SJCRH30 (cell line): ENCODE results near the gene PLEKHO2. TPM values are rescaled to one million over a fixed set of nuclear protein-coding genes. Genes with fewer than 3 reads are reported as not detected.

ENCODE experiments used
- DNase-seq, 2 experiments: peaks; one replicate each; pipeline ENCODE4 v3.0.0-alpha.2; 2015 to 2020
- H3K27ac ChIP-seq: fragments of 250-450 bp; sonication (Bioruptor Pico); 2 replicates; pipeline ENCODE4 v1.5.1; 2020; ENCODE audit warnings: mild to moderate bottlenecking, moderate library complexity
- H3K27me3 ChIP-seq: fragments of 250-450 bp; sonication (Bioruptor Pico); 2 replicates; pipeline ENCODE4 v1.5.1; 2020; ENCODE audit warnings: mild to moderate bottlenecking, moderate library complexity
- H3K36me3 ChIP-seq: fragments of 250-450 bp; sonication (Bioruptor Pico); 2 replicates; pipeline ENCODE4 v1.5.1; 2020; ENCODE audit warnings: mild to moderate bottlenecking, moderate library complexity
- H3K4me1 ChIP-seq: fragments of 250-450 bp; sonication (Bioruptor Pico); 2 replicates; pipeline ENCODE4 v1.5.1; 2020; ENCODE audit warnings: mild to moderate bottlenecking, moderate library complexity
- H3K4me3 ChIP-seq: fragments of 250-450 bp; sonication (Bioruptor Pico); 2 replicates; pipeline ENCODE4 v1.5.1; 2020; ENCODE audit warnings: mild to moderate bottlenecking, moderate library complexity
- H3K9me3 ChIP-seq: fragments of 250-450 bp; sonication (Bioruptor Pico); replicated peaks from 2 replicates; pipeline ENCODE4 v1.5.1; 2020; ENCODE audit warnings: mild to moderate bottlenecking, moderate library complexity
- total RNA-seq: library from RNA; depleted of rRNA; stranded (reverse); fragments of >200 nt; shearing (Covaris generic); gene quantifications from 2 replicates; pipeline ENCODE4 v1.2.3, GENCODE V29; 2014

Gene PLEKHO2
- total RNA-seq, 1 experiment from 2014 or later: 26.7 TPM

- Histone ChIP-seq H3K36me3 (no peaks in the 10 kb centered on the region), H3K27me3 (no peaks in the 10 kb centered on the region), H3K4me3 (no peak overlapping the region; the same call in 1 of the 2 replicates), H3K27ac (no peak overlapping the region), H3K9me3 (no peaks in the 10 kb centered on the region), H3K4me1 (peaks cover 29% of the 10 kb centered on the region)
- DNase-seq: no peak
These were observed 2.3 kb downstream of the PLEKHO2 start for GRCh38 chr15:64843991-64844390.

DNA sequence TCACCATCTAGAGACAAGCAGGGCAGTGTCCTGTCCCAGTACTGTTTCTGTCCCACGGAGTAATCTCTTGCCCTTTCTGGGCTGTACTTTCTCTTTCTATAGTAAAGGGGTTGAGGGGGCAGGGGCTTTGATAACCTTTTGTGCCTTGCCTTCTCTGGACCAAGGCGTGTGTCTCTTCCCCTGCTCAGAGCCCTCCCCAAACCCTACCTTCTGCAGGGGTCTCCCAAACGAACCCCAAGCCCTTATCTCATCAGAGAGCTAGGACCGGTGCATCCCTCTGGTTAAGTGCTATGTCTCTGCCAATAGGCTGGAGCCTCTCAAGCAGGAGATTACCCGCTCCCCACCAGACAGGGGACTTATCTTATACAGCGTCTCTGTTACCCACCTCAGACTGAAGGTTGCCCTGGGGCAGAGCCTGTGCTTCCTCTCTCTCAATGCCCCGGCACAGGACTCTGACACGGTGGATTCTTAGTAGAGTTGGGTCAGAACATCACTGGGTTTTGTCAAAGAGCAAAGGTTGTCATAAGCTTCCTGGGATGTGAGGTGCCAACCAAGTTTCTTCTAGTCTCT, 2.9 kb downstream of the PLEKHO2 start:
- no peak overlapping the region for H3K27ac ChIP-seq
- DNase-seq: peak in 1 of 2 experiments; percentile 56
- H3K4me3 ChIP-seq: peak overlapping the region; percentile 14

DNA sequence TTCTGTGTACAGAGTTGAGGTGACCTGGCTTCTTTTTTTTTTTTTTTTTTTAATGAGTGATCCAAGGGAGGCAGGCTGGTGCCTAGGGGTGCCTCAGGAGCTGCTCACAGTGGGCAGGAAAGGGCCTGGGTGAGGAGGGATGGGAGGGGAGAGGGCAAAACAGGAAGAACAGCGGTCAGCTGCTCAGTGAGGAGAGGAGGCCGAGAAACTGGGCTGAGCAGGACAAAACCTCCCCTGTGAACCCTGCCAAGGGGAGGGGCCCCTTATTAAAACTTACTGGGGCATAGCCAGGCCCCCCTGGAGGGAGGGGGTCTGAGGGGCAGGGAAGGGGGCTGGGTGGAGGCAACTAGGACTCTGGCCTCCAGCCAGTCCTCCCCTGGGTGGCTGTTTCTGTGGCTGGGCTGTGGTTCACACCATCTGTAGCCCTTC, 3.5 kb downstream of the PLEKHO2 start:
- H3K4me3 ChIP-seq: peak overlapping the region; percentile 14
- H3K27me3 ChIP-seq: no peaks in the 10 kb centered on the region
- peaks cover 8% of the 10 kb centered on the region for H3K36me3 ChIP-seq
- peak; percentile 74 to 80 for DNase-seq
- H3K4me1 ChIP-seq: peaks cover 29% of the 10 kb centered on the region
- H3K27ac ChIP-seq: no peak overlapping the region
- no peaks in the 10 kb centered on the region for H3K9me3 ChIP-seq

More for the DNA sequence above, 2.9 kb downstream of the PLEKHO2 start:
- Histone ChIP-seq H3K9me3 (no peaks in the 10 kb centered on the region), H3K4me1 (peaks cover 29% of the 10 kb centered on the region), H3K36me3 (peaks cover 4% of the 10 kb centered on the region; the same call in 1 of the 2 replicates), H3K27me3 (no peaks in the 10 kb centered on the region)

DNA sequence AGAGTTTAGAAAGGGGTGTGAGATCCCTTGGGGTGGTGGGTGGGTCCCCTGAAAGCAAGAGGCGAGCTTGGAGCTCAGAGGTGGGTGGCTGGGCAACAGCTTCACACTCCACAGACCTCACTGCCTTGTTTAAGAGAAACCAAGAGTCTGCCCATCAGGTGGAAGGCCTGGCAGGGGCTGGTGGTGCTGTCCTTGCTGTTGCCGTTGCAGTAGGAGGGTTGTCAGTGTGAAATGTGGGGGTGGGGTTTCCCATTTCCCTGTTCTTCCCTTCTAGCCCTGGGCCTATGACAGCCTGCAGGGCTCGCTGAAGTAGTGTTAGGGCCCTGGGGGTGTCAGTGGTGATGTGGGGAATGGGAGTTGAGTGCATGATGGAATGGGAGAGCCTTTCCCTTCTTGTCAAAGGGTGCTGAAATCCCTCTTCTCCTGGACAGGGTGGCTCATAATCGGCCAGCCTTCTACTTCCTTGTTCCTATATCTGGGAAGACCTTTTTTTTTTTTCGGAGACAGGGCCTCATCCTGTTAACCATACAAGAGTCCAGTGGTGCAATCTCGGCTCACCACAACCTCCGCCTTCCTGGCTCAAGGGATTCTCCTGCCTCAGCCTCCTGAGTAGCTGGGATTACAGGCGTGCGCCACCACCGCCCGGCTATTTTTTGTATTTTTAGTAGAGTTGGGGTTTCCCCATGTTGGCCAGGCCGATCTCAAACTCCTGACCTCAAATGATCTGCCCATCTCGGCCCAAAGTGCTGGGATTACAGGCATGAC, 4.3 kb downstream of the PLEKHO2 start:
- peaks cover 29% of the 10 kb centered on the region for H3K4me1 ChIP-seq

DNA sequence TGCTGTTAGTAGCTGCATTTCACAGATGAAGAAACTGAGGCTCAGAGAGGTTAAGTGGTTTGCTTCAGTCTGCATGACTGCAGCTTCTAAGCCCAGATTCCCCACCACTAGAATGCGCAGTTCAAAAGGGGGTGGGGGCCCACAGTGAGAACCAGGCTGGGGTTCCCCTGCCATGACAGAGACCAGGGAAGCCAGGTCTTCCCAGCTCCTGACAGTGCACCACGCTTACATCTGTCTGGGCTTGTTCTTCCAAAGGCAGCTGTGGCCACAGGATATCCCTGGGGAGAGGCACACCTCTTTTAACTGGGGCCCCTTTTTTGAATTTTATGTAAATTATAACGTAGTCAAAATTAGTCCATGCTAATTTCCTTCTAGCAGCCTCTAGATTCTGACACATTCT, 5.3 kb downstream of the PLEKHO2 start:
- Histone ChIP-seq H3K4me3 (no peak overlapping the region), H3K4me1 (peaks cover 29% of the 10 kb centered on the region), H3K27me3 (no peaks in the 10 kb centered on the region)

More for the DNA sequence above, 4.3 kb downstream of the PLEKHO2 start:
- H3K27ac ChIP-seq: no peak overlapping the region
- no peaks in the 10 kb centered on the region for H3K27me3 ChIP-seq
- H3K4me3 ChIP-seq: no peak overlapping the region
- no peaks in the 10 kb centered on the region for H3K9me3 ChIP-seq
- peaks cover 16% of the 10 kb centered on the region for H3K36me3 ChIP-seq
- no peak for DNase-seq

GRCh38 chr15:64847448-64847847, 5.7 kb downstream of the PLEKHO2 start:
- H3K36me3 ChIP-seq: peaks cover 17% of the 10 kb centered on the region
- no peak overlapping the region for H3K27ac ChIP-seq
- no peaks in the 10 kb centered on the region for H3K27me3 ChIP-seq
- DNase-seq: no peak
- no peaks in the 10 kb centered on the region for H3K9me3 ChIP-seq
- peaks cover 29% of the 10 kb centered on the region for H3K4me1 ChIP-seq
- no peak overlapping the region for H3K4me3 ChIP-seq

More for the DNA sequence above, 5.3 kb downstream of the PLEKHO2 start:
- no peak overlapping the region for H3K27ac ChIP-seq
- H3K9me3 ChIP-seq: no peaks in the 10 kb centered on the region
- H3K36me3 ChIP-seq: peaks cover 17% of the 10 kb centered on the region
- DNase-seq: no peak

- Histone ChIP-seq H3K4me3 (no peak overlapping the region), H3K9me3 (no peaks in the 10 kb centered on the region), H3K36me3 (peaks cover 17% of the 10 kb centered on the region), H3K27me3 (no peaks in the 10 kb centered on the region), H3K4me1 (peaks cover 29% of the 10 kb centered on the region), H3K27ac (no peak overlapping the region)
- DNase-seq: no peak
These were observed 6.4 kb downstream of the PLEKHO2 start for GRCh38 chr15:64847876-64848716.

- no peaks in the 10 kb centered on the region for H3K27me3 ChIP-seq
- no peak overlapping the region for H3K4me3 ChIP-seq
- no peak overlapping the region for H3K27ac ChIP-seq
- H3K36me3 ChIP-seq: peaks cover 30% of the 10 kb centered on the region
- no peaks in the 10 kb centered on the region for H3K9me3 ChIP-seq
- DNase-seq: no peak
- H3K4me1 ChIP-seq: peaks cover 17% of the 10 kb centered on the region
These were observed 9.2 kb downstream of the PLEKHO2 start for GRCh38 chr15:64850778-64851502.

DNA sequence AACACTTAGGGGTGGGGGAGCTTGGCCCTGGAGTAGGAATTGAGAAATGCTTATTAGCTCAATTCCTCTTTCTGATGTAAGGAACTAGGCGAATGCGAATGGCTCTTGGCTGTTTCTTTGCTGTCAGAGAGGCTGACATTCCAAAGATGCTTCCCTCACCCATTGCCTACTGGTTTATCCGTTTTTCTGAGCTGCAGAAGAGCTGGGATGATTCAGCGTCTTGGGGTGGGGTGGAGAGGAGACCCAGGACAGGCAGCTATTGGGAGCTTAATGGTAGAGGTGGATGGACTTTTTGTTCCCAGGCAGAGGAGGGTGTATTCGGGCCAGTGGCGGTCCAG, 9.8 kb downstream of the PLEKHO2 start:
- no peak for DNase-seq
- no peak overlapping the region for H3K27ac ChIP-seq
- peaks cover 21% of the 10 kb centered on the region for H3K4me1 ChIP-seq
- H3K9me3 ChIP-seq: no peaks in the 10 kb centered on the region
- H3K36me3 ChIP-seq: peaks cover 30% of the 10 kb centered on the region
- no peaks in the 10 kb centered on the region for H3K27me3 ChIP-seq
- no peak overlapping the region for H3K4me3 ChIP-seq

GRCh38 chr15:64854041-64854440, 12.3 kb downstream of the PLEKHO2 start:
- Histone ChIP-seq H3K4me1 (peaks cover 32% of the 10 kb centered on the region), H3K36me3 (peaks cover 44% of the 10 kb centered on the region), H3K4me3 (no peak overlapping the region), H3K27ac (no peak overlapping the region), H3K27me3 (no peaks in the 10 kb centered on the region), H3K9me3 (no peaks in the 10 kb centered on the region)
- no peak for DNase-seq

GRCh38 chr15:64854526-64854925, 12.8 kb downstream of the PLEKHO2 start:
- no peak overlapping the region for H3K27ac ChIP-seq

GRCh38 chr15:64855205-64855975, 13.7 kb downstream of the PLEKHO2 start:
- DNase-seq: no peak
- Histone ChIP-seq H3K4me3 (no peak overlapping the region), H3K27me3 (no peaks in the 10 kb centered on the region), H3K9me3 (no peaks in the 10 kb centered on the region), H3K27ac (peak overlapping the region; percentile 95; the same call in 1 of the 2 replicates), H3K36me3 (peaks cover 43% of the 10 kb centered on the region), H3K4me1 (peaks cover 32% of the 10 kb centered on the region)

More at GRCh38 chr15:64854526-64854925, 12.8 kb downstream of the PLEKHO2 start:
- Histone ChIP-seq H3K4me3 (no peak overlapping the region), H3K9me3 (no peaks in the 10 kb centered on the region), H3K4me1 (peaks cover 32% of the 10 kb centered on the region), H3K27me3 (no peaks in the 10 kb centered on the region), H3K36me3 (peaks cover 44% of the 10 kb centered on the region)
- no peak for DNase-seq

DNA sequence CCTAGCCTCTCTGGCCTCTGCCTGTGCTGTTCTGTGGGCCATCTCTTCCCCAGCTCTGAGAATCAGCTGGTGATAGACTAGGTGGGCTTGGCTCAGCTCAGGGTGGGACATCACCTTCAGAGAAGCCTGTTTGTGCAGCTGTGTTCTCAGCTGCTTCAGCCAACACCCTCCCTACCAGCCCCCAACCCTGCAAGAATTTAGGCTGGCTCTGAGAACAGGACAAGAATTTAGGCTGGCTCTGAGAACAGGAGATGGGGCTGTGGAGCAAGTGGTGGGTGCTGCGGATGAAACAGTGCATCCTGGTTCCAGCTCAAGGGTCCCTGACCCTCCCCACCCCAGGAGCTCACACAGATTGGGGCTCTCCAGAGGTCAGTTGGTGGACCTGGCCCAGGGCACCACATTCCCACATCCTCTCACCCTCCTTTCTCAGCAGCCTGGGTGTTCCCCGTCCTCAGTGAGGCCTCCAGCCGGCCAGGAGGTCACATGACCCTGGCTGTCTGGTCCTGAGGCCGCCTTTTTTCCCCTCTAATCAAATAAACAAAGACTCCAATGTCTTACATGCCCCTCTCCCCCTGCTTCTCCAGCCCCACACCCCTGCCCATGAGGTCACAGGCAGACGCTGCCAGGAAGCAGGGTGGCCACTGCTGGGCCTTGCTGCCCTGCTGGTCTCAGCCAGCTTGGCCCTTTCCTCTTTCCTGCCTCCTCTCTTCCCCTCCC, 14.9 kb downstream of the PLEKHO2 start:
- peak; percentile 92 to 94 for DNase-seq
- Histone ChIP-seq H3K27ac (peak overlapping the region; percentile 95), H3K4me1 (peaks cover 32% of the 10 kb centered on the region), H3K9me3 (no peaks in the 10 kb centered on the region), H3K4me3 (no peak overlapping the region), H3K36me3 (peaks cover 37% of the 10 kb centered on the region), H3K27me3 (no peaks in the 10 kb centered on the region)
